Common myeloid progenitor, CD34-positive (primary cell): ENCODE measurements around the gene C14orf180.

ENCODE experiments used
- CTCF ChIA-PET: fragments of 350-600 bp; sonication (Branson Sonifier 250); formaldehyde crosslinking; loops from one replicate; lab custom pipeline; 2021; ENCODE audit warnings: antibody characterized with exemption; lab: Charles Lee
- POLR2A ChIA-PET: fragments of 350-600 bp; sonication (Branson Sonifier 250); formaldehyde crosslinking; loops from one replicate; lab custom pipeline; 2021; ENCODE audit warnings: antibody characterized with exemption; lab: Charles Lee
- DNase-seq, 3 donors: peaks; one replicate each; pipeline versions ENCODE4 v3.0.0 to v3.0.0-alpha.2; 2013
- H3K27ac ChIP-seq, 2 experiments: 1 replicate in 1 of 2; 2 replicates in 1 of 2; pipeline ENCODE4 v1.7.0; 2013; ENCODE audit warnings: inconsistent platforms in 2 of 2, low read length in 2 of 2, mild to moderate bottlenecking in 2 of 2, low read depth in 1 of 2, moderate library complexity in 1 of 2; ENCODE audit not compliant: severe bottlenecking in 2 of 2, insufficient read depth in 1 of 2, poor library complexity in 1 of 2
- H3K27me3 ChIP-seq, 5 experiments: replicated peaks in 2 of 5; 1 replicate in 3 of 5; 2 replicates in 2 of 5; pipeline versions ENCODE4 v1.6.1 to v1.7.0; 2013; ENCODE audit warnings: low read length in 4 of 5, mild to moderate bottlenecking in 2 of 5, moderate library complexity in 2 of 5, inconsistent platforms in 1 of 5; ENCODE audit not compliant: insufficient read depth in 5 of 5, control insufficient read depth in 4 of 5
- H3K36me3 ChIP-seq, 4 experiments: 1 replicate in 2 of 4; 2 replicates in 2 of 4; pipeline versions ENCODE4 v1.6.1 to v1.7.0; 2013; ENCODE audit warnings: low read length in 3 of 4, control low read depth in 1 of 4, mild to moderate bottlenecking in 1 of 4; ENCODE audit not compliant: control insufficient read depth in 4 of 4, insufficient read depth in 4 of 4
- H3K4me1 ChIP-seq, 4 experiments: 1 replicate in 3 of 4; 2 replicates in 1 of 4; pipeline versions ENCODE4 v1.6.1 to v1.7.1; 2013; ENCODE audit warnings: low read length in 3 of 4, mild to moderate bottlenecking in 3 of 4, control low read depth in 1 of 4, inconsistent platforms in 1 of 4, moderate library complexity in 1 of 4; ENCODE audit not compliant: control insufficient read depth in 4 of 4, insufficient read depth in 4 of 4; ENCODE audit errors: control extremely low read depth in 1 of 4
- H3K4me3 ChIP-seq, 7 experiments: 1 replicate in 4 of 7; 2 replicates in 3 of 7; pipeline versions ENCODE4 v1.5.1 to v1.7.0; 2013; ENCODE audit warnings: mild to moderate bottlenecking in 7 of 7, low read length in 6 of 7, moderate library complexity in 6 of 7, inconsistent platforms in 2 of 7, low read depth in 2 of 7, control low read depth in 1 of 7; ENCODE audit not compliant: insufficient read depth in 4 of 7, control insufficient read depth in 1 of 7; ENCODE audit errors: extremely low read depth in 1 of 7
- H3K9me3 ChIP-seq, 5 experiments: 1 replicate in 4 of 5; 2 replicates in 1 of 5; pipeline versions ENCODE4 v1.6.1 to v1.7.1; 2013; ENCODE audit warnings: low read length in 4 of 5, mild to moderate bottlenecking in 2 of 5, inconsistent platforms in 1 of 5, low read depth in 1 of 5, moderate library complexity in 1 of 5; ENCODE audit not compliant: control insufficient read depth in 4 of 5, insufficient read depth in 2 of 5; ENCODE audit errors: control extremely low read depth in 1 of 5
- WGBS: methylation state at CpG from one replicate; pipeline ENCODE4 v1.1.5; 2013; ENCODE audit not compliant: insufficient coverage; 5-methylcytosine and 5-hydroxymethylcytosine counted together

The C14orf180 gene

GRCh38 chr14:104624939-104625338, 45.4 kb downstream of the C14orf180 start:
- no peak for DNase-seq
- Histone ChIP-seq H3K36me3 (no peaks in the 10 kb centered on the region), H3K4me1 (no peaks in the 10 kb centered on the region), H3K4me3 (no peak overlapping the region), H3K27ac (no peak overlapping the region), H3K27me3 (peaks cover 0 to 32% (median 2%) of the 10 kb centered on the region in 5 experiments), H3K9me3 (peaks cover 0 to 32% (median 7%) of the 10 kb centered on the region in 5 experiments)
- WGBS: 58% methylated on average over 2 of the region's 5 CpGs
- CTCF ChIA-PET: interaction anchor here (1.6 kb wide), 1 partner anchor 12 kb away, joined by 3 read pairs; no protein-coding TSS in a partner anchor
- POLR2A ChIA-PET: no interaction called here

GRCh38 chr14:104632781-104633180, 53.2 kb downstream of the C14orf180 start:
- Histone ChIP-seq H3K36me3 (no peaks in the 10 kb centered on the region), H3K27ac (no peak overlapping the region), H3K27me3 (peaks cover 0 to 16% (median 5%) of the 10 kb centered on the region in 5 experiments), H3K4me1 (no peaks in the 10 kb centered on the region), H3K9me3 (peaks cover 0 to 15% (median 2%) of the 10 kb centered on the region in 5 experiments), H3K4me3 (no peak overlapping the region)
- ChIA-PET POLR2A (no interaction called here), CTCF (no interaction called here)
- no peak for DNase-seq
- 79% methylated on average over 9 of the region's 9 CpGs for WGBS

- H3K4me3 ChIP-seq: no peak overlapping the region
- H3K36me3 ChIP-seq: no peaks in the 10 kb centered on the region
- no peak overlapping the region for H3K27ac ChIP-seq
- H3K4me1 ChIP-seq: no peaks in the 10 kb centered on the region
- 83% methylated on average over 24 of the region's 24 CpGs for WGBS
- ChIA-PET CTCF (no interaction called here), POLR2A (no interaction called here)
- H3K9me3 ChIP-seq: peaks cover 0 to 10% (median 2%) of the 10 kb centered on the region in 5 experiments
- H3K27me3 ChIP-seq: peaks cover 0 to 19% (median 9%) of the 10 kb centered on the region in 5 experiments
- no peak for DNase-seq
Measured at GRCh38 chr14:104633276-104634137, 53.9 kb downstream of the C14orf180 start.

GRCh38 chr14:104634138-104634760, 54.7 kb downstream of the C14orf180 start:
- no peak overlapping the region for H3K27ac ChIP-seq
- peaks cover 0 to 5% (median 0%) of the 10 kb centered on the region in 5 experiments for H3K9me3 ChIP-seq
- CTCF ChIA-PET: interaction anchor here (1.3 kb wide), 1 partner anchor 556 kb away, joined by 3 read pairs; no protein-coding TSS in a partner anchor
- POLR2A ChIA-PET: no interaction called here
- DNase-seq: no peak
- no peaks in the 10 kb centered on the region for H3K4me1 ChIP-seq
- 92% methylated on average over 17 of the region's 20 CpGs for WGBS
- H3K4me3 ChIP-seq: no peak overlapping the region
- no peaks in the 10 kb centered on the region for H3K36me3 ChIP-seq
- peaks cover 0 to 26% (median 9%) of the 10 kb centered on the region in 5 experiments for H3K27me3 ChIP-seq

- Histone ChIP-seq H3K4me3 (no peak overlapping the region), H3K27me3 (peaks cover 0 to 29% (median 9%) of the 10 kb centered on the region in 5 experiments), H3K36me3 (no peaks in the 10 kb centered on the region), H3K4me1 (peaks cover 0 to under 1% (median 0%) of the 10 kb centered on the region in 4 experiments), H3K9me3 (no peaks in the 10 kb centered on the region), H3K27ac (no peak overlapping the region)
- ChIA-PET CTCF (interaction anchor here (1.3 kb wide), 1 partner anchor 557 kb away, joined by 3 read pairs; no protein-coding TSS in a partner anchor), POLR2A (no interaction called here)
- DNase-seq: no peak
- WGBS: 96% methylated on average over 17 of the region's 26 CpGs
Measured at GRCh38 chr14:104634886-104635570, 55.5 kb downstream of the C14orf180 start.

GRCh38 chr14:104635717-104636116, 56.2 kb downstream of the C14orf180 start:
- ChIA-PET POLR2A (no interaction called here), CTCF (no interaction called here)

More at GRCh38 chr14:104635717-104636116, 56.2 kb downstream of the C14orf180 start:
- H3K27ac ChIP-seq: no peak overlapping the region
- peaks cover 0 to 6% (median 3%) of the 10 kb centered on the region in 4 experiments for H3K4me1 ChIP-seq
- 94% methylated on average over 11 of the region's 14 CpGs for WGBS
- H3K27me3 ChIP-seq: peaks cover 0 to 29% (median 8%) of the 10 kb centered on the region in 5 experiments
- H3K9me3 ChIP-seq: no peaks in the 10 kb centered on the region
- no peaks in the 10 kb centered on the region for H3K36me3 ChIP-seq
- H3K4me3 ChIP-seq: no peak overlapping the region
- DNase-seq: no peak
